ENCODE results near the gene TUBB8. TPM values are rescaled to one million over a fixed set of nuclear protein-coding genes. Genes with fewer than 3 reads are reported as not detected.

TUBB8 gene
- total and polyA plus RNA-seq, 10 of the 15 experiments (the other 5 are each of a cell fraction or from before 2014, with no cell fraction given): not detected

- CTCF ChIA-PET: no interaction called here
- H3K4me2 ChIP-seq (ENCODE audit: control insufficient read depth, insufficient read depth): no peak overlapping the region
These were observed 43.1 kb upstream of the TUBB8 start for GRCh38 chr10:92153-92552.

More at GRCh38 chr10:92153-92552, 43.1 kb upstream of the TUBB8 start:
- ChIA-PET RAD21 (ENCODE audit: unreplicated experiment) (no interaction called here), SMC1A (ENCODE audit: uncharacterized antibody, unreplicated experiment) (no interaction called here), POLR2A (no interaction called here)
- Histone ChIP-seq H3K27me3 (replicated peaks in 1 of 2; ENCODE audit: control insufficient read depth in 2 of 2, insufficient read depth in 2 of 2, low read length in 1 of 2) (no peaks in the 10 kb centered on the region), H3K4me3 (no peak overlapping the region), H3K9ac (ENCODE audit: control insufficient read depth, insufficient read depth, low read length) (no peak overlapping the region), H3K27ac (ENCODE audit: control insufficient read depth, insufficient read depth) (no peak overlapping the region), H4K20me1 (ENCODE audit: control insufficient read depth, insufficient read depth) (no peaks in the 10 kb centered on the region), H3K9me3 (replicated peaks; ENCODE audit: control insufficient read depth, insufficient read depth, low read length) (no peaks in the 10 kb centered on the region; the same call in 2 of the 3 replicates), H3K4me1 (ENCODE audit: control insufficient read depth, insufficient read depth, low read length) (no peaks in the 10 kb centered on the region), H3K79me2 (ENCODE audit: control insufficient read depth, insufficient read depth, low read length) (no peaks in the 10 kb centered on the region), H2AFZ (ENCODE audit: control insufficient read depth, low read depth, low read length) (no peak overlapping the region), H3K36me3 (ENCODE audit: control insufficient read depth in 2 of 2, insufficient read depth in 2 of 2, low read length in 1 of 2) (no peaks in the 10 kb centered on the region)
- FAIRE-seq (no peak), DNase-seq (ENCODE audit: low read depth, low spot score) (no peak), ATAC-seq (no peak)
- intact Hi-C loops (cut with micrococcal nuclease; ENCODE audit: unreplicated experiment) (no loop called here), in situ Hi-C loops (cut with MboI) (no loop called here)
- TF ChIP-seq DPF2 (IDR thresholded peaks at IDR 0.05): no peak
- no peak for TF ChIP-seq ESRRA (IDR thresholded peaks at IDR 0.05; ENCODE audit: low read length)
- no peak for TF ChIP-seq KDM1A (IDR thresholded peaks at IDR 0.05; ENCODE audit: borderline replicate concordance)
- TF ChIP-seq CBFB (IDR thresholded peaks at IDR 0.05; ENCODE audit: low read depth): no peak
- TF ChIP-seq SP1 (IDR thresholded peaks at IDR 0.05; ENCODE audit: low read depth, low read length): no peak
- TF ChIP-seq NR2C2 (IDR thresholded peaks at IDR 0.05; ENCODE audit: borderline replicate concordance, control insufficient read depth, insufficient read length, low read depth): no peak
- TF ChIP-seq HDGF (IDR thresholded peaks at IDR 0.05): no peak
- no peak for TF ChIP-seq POLR2AphosphoS5 (IDR thresholded peaks at IDR 0.05; ENCODE audit: low read length)
- TF ChIP-seq BCL11A (IDR thresholded peaks at IDR 0.05; ENCODE audit: low read depth, low read length): no peak
- TF ChIP-seq JUND (IDR thresholded peaks at IDR 0.05; ENCODE audit: low read depth, low read length): no peak
- no peak for TF ChIP-seq CTCF (IDR thresholded peaks at IDR 0.05 in 2 of 3, conservative IDR thresholded peaks at IDR 0.05 in 1 of 3; ENCODE audit: control insufficient read depth in 2 of 3, extremely low read depth in 1 of 3, insufficient read depth in 1 of 3, low read depth in 3 of 3, low read length in 3 of 3)
- TF ChIP-seq RUNX3 (IDR thresholded peaks at IDR 0.05; ENCODE audit: low read length): no peak
- WGBS (ENCODE audit: insufficient coverage, insufficient replicate concordance, low lambda C conversion rate, missing lambda C conversion rate): 12% methylated on average over 4 of the region's 4 CpGs
- BruUV-seq (replicated peaks): no TSS peak

All from GM12878 (cell line).